IMR-90 (cell line): ENCODE measurements around the gene DNM3. TPM values are rescaled to one million over a fixed set of nuclear protein-coding genes. Genes with fewer than 3 reads are reported as not detected.

Source experiments
- ATAC-seq: fragments of 200-7000 bp; cut with Tn5 transposase; 2 replicates; pipeline ENCODE4 v1.9.1; 2020; ENCODE audit warnings: low read depth, mild to moderate bottlenecking, moderate library complexity
- BruUV-seq: library from RNA; stranded (reverse); fragments of 400-500 nt; replicated peaks from 2 replicates; lab custom pipeline; 2021; lab: Mats Ljungman, UMichigan
- CTCF ChIA-PET: fragments of 300-600 bp; formaldehyde crosslinking; extraction: SDS; loops from one replicate; lab custom pipeline; 2021; ENCODE audit warnings: antibody characterized with exemption; lab: Yijun Ruan, JAX
- POLR2A ChIA-PET: fragments of 300-600 bp; sonication (Branson Sonifier 250); formaldehyde crosslinking; loops from one replicate; lab custom pipeline; 2022; ENCODE audit warnings: antibody characterized with exemption; ENCODE audit not compliant: unreplicated experiment; lab: Charles Lee
- DNase-seq: peaks from one replicate; pipeline ENCODE4 v3.0.0; 2013
- H2AFZ ChIP-seq: replicated peaks from 2 replicates; pipeline ENCODE3; 2013; ENCODE audit warnings: low read length, mild to moderate bottlenecking; ENCODE audit not compliant: poor library complexity
- H2AK5ac ChIP-seq: 2 replicates; pipeline ENCODE4 v1.6.1; 2013; ENCODE audit warnings: low read depth, low read length, inconsistent platforms
- H2AK9ac ChIP-seq: replicated peaks from 2 replicates; pipeline ENCODE3; 2013; ENCODE audit warnings: mild to moderate bottlenecking, low read depth, low read length, moderate library complexity; ENCODE audit not compliant: poor library complexity
- H2BK120ac ChIP-seq: 2 replicates; pipeline ENCODE4 v1.6.1; 2013; ENCODE audit warnings: low read depth, low read length, inconsistent platforms
- H2BK15ac ChIP-seq: 3 replicates; pipeline ENCODE4 v1.6.1; 2013; ENCODE audit warnings: low read depth, low read length, inconsistent platforms
- H2BK20ac ChIP-seq: 2 replicates; pipeline ENCODE4 v1.6.1; 2013; ENCODE audit warnings: low read depth, mild to moderate bottlenecking, inconsistent platforms, low read length, moderate library complexity
- H2BK5ac ChIP-seq: 2 replicates; pipeline ENCODE4 v1.6.1; 2013; ENCODE audit warnings: mild to moderate bottlenecking, low read depth, low read length, inconsistent platforms; ENCODE audit not compliant: poor library complexity, severe bottlenecking
- H3K14ac ChIP-seq: replicated peaks from 2 replicates; pipeline ENCODE4 v1.6.1; 2013; ENCODE audit warnings: low read depth, low read length, inconsistent platforms
- H3K18ac ChIP-seq: 2 replicates; pipeline ENCODE4 v1.6.1; 2013; ENCODE audit warnings: low read depth, low read length, control low read depth
- H3K23ac ChIP-seq: 2 replicates; pipeline ENCODE4 v1.6.1; 2013; ENCODE audit warnings: low read depth, low read length, inconsistent platforms
- H3K27ac ChIP-seq: 2 replicates; pipeline ENCODE4 v1.5.1; 2013; ENCODE audit warnings: mild to moderate bottlenecking, control low read depth, low read length; ENCODE audit not compliant: insufficient read depth
- H3K27me3 ChIP-seq: 2 replicates; pipeline ENCODE4 v1.6.1; 2013; ENCODE audit warnings: low read length; ENCODE audit not compliant: control insufficient read depth, insufficient read depth
- H3K36me3 ChIP-seq: 2 replicates; pipeline ENCODE4 v1.6.1; 2013; ENCODE audit warnings: low read length, mixed read lengths; ENCODE audit not compliant: control insufficient read depth, insufficient read depth
- H3K4ac ChIP-seq: 2 replicates; pipeline ENCODE4 v1.6.1; 2013; ENCODE audit warnings: low read depth, low read length, inconsistent platforms
- H3K4me1 ChIP-seq: 2 replicates; pipeline ENCODE4 v1.6.1; 2013; ENCODE audit warnings: low read length, mixed read lengths; ENCODE audit not compliant: control insufficient read depth, insufficient read depth
- H3K4me2 ChIP-seq: 2 replicates; pipeline ENCODE4 v1.6.1; 2013; ENCODE audit warnings: low read depth, mild to moderate bottlenecking, control low read depth, low read length, moderate library complexity
- H3K4me3 ChIP-seq: 2 replicates; pipeline ENCODE4 v1.5.1; 2013; ENCODE audit warnings: low read depth, mild to moderate bottlenecking, control low read depth, low read length, moderate library complexity; ENCODE audit not compliant: insufficient read depth
- H3K56ac ChIP-seq: 2 replicates; pipeline ENCODE4 v1.6.1; 2013; ENCODE audit warnings: low read length, inconsistent platforms; ENCODE audit not compliant: insufficient read depth; ENCODE audit errors: extremely low read depth
- H3K79me1 ChIP-seq, 2 experiments: 2 replicates each; pipeline ENCODE4 v1.6.1; 2013; ENCODE audit warnings: low read length in 2 of 2, inconsistent platforms in 1 of 2, low read depth in 1 of 2
- H3K9ac ChIP-seq: 2 replicates; pipeline ENCODE4 v1.6.1; 2013; ENCODE audit warnings: low read depth, low read length, control low read depth
- H3K9me1 ChIP-seq: 2 replicates; pipeline ENCODE4 v1.6.1; 2013; ENCODE audit warnings: low read length, inconsistent platforms; ENCODE audit not compliant: insufficient read depth
- H3K9me3 ChIP-seq: 2 replicates; pipeline ENCODE4 v1.6.1; 2013; ENCODE audit warnings: low read length; ENCODE audit not compliant: control insufficient read depth, insufficient read depth
- H4K20me1 ChIP-seq: 2 replicates; pipeline ENCODE4 v1.6.1; 2013; ENCODE audit warnings: low read length, inconsistent platforms; ENCODE audit not compliant: insufficient read depth
- H4K5ac ChIP-seq: 2 replicates; pipeline ENCODE4 v1.6.1; 2013; ENCODE audit warnings: mild to moderate bottlenecking, low read depth, low read length, control low read depth
- H4K8ac ChIP-seq, 2 experiments: 2 replicates each; pipeline ENCODE4 v1.6.1; 2013; ENCODE audit warnings: low read depth in 2 of 2, low read length in 2 of 2, control low read depth in 1 of 2, inconsistent platforms in 1 of 2
- H4K91ac ChIP-seq: 2 replicates; pipeline ENCODE4 v1.6.1; 2013; ENCODE audit warnings: low read depth, low read length, inconsistent platforms; ENCODE audit not compliant: insufficient read depth
- CHD1 ChIP-seq: IDR thresholded peaks from 2 replicates; pipeline ENCODE4 v1.6.1; 2012; ENCODE audit warnings: low read depth, low read length, improper control_type of control experiment
- FOS ChIP-seq: fragments of 150-350 bp; IDR thresholded peaks from 2 replicates; pipeline ENCODE4 v1.6.1; 2016; ENCODE audit warnings: low read depth, low read length
- MXI1 ChIP-seq: IDR thresholded peaks from 2 replicates; pipeline ENCODE4 v1.6.1; 2012; ENCODE audit warnings: low read depth, mild to moderate bottlenecking, low read length, moderate library complexity, borderline replicate concordance
- POLR2A ChIP-seq: IDR thresholded peaks from 2 replicates; pipeline ENCODE4 v1.6.1; 2012; ENCODE audit warnings: mild to moderate bottlenecking, low read depth, low read length
- WGBS, 2 experiments: methylation state at CpG; one replicate each; pipeline versions ENCODE4 v1.1.5 to v1.1.7; 2013; ENCODE audit warnings: missing lambda C conversion rate in 2 of 2; ENCODE audit not compliant: insufficient read length in 1 of 2; ENCODE audit errors: extremely low coverage in 2 of 2; 5-methylcytosine and 5-hydroxymethylcytosine counted together
- dilution Hi-C: fragments of 300-500 bp; cut with HindIII; formaldehyde crosslinking; loops from one replicate; pipeline ENCODE4 v1.14.3; 2018; ENCODE audit warnings: low sequenced_read_pairs; ENCODE audit not compliant: unreplicated experiment
- in situ Hi-C: fragments of 300-500 bp; cut with MboI; formaldehyde crosslinking; loops from 3 replicates; pipeline ENCODE4 v1.14.3; 2019; ENCODE audit warnings: low sequenced_read_pairs, inconsistent platforms, mixed read lengths
- intact Hi-C: fragments of 100-400 bp; cut with micrococcal nuclease; formaldehyde crosslinking; loops from 2 replicates; pipeline ENCODE4 v1.10.0; 2022
- polyA plus RNA-seq, 3 experiments: library from polyadenylated mRNA; depleted of rRNA; stranded (reverse); fragments of >200 nt; gene quantifications; 2 replicates each; pipeline ENCODE4 v1.2.3, GENCODE V29; 2012; ENCODE audit warnings: low replicate concordance in 1 of 3
- total RNA-seq: library from RNA; depleted of rRNA; stranded (reverse); fragments of >200 nt; gene quantifications from 2 replicates; pipeline ENCODE4 v1.2.3, GENCODE V29; 2012

DNM3 gene
- total and polyA plus RNA-seq, 2 of the 4 experiments (the other 2 are of a cell fraction): 0.36 TPM

DNA sequence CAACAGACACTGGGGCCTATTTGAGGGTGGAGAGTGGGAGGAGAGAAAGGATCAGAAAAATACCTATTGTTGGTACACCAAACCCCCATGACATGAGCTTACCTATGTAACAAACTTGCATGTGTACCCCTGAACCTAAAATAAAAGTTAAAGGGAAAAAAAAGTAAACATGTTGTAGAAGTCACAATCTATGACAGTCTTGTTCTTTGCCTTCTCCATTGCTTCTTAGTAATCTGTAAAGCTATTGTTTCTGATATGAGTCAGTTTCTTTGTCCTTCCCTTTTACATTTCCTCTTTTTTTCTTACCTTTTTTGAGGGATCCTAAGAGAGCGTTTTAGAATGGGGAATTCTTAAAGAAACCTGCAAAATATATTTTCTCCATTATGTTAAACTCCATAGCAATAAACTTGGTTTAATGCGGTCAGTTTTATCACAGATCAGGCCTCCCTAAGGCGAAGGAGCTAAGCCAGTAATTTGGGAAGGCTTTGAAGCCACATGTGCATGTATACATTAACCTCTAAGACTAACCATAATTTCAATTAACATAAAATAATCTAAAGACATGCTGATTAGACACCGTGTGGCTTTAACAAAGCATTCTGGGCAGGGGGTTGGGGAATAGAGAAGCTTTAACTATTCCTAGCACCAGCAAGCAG, 501.4 kb downstream of the DNM3 start (continued):
- no peak for TF ChIP-seq CHD1

- H3K56ac ChIP-seq: peak overlapping the region; percentile 42; the same call in 1 of the 2 replicates
- intact Hi-C loops: loop anchor here (1.0 to 2.0 kb wide), 2 partner anchors 21 to 199 kb away; no protein-coding TSS in a partner anchor
- no peak overlapping the region for H2AFZ ChIP-seq
- peak overlapping the region; percentile 24 for H4K5ac ChIP-seq
- 0 to 100% methylated on average over 1 to 2 of the region's 11 CpGs for WGBS, 2 experiments
- H4K91ac ChIP-seq: peak overlapping the region; percentile 15; the same call in 1 of the 2 replicates
- peak overlapping the region; percentile 34; the same call in 1 of the 2 replicates for H3K9ac ChIP-seq
- no peaks in the 10 kb centered on the region for H3K9me1 ChIP-seq
- H3K4me3 ChIP-seq: peak overlapping the region; percentile 31; the same call in 1 of the 2 replicates
- no peak overlapping the region for H2AK9ac ChIP-seq
- H3K4me1 ChIP-seq: peaks cover 9% of the 10 kb centered on the region
- H4K8ac ChIP-seq: peak overlapping the region; percentile 23 to 50; a peak in 3 of 4 replicates
- no peak for TF ChIP-seq MXI1
- TF ChIP-seq POLR2A: peak; percentile 37; the same call in 1 of the 2 replicates
- TF ChIP-seq FOS: peak; percentile 40; the same call in 1 of the 2 replicates
- H3K23ac ChIP-seq: peak overlapping the region; percentile 18; the same call in 1 of the 2 replicates
- peak; percentile 91 for DNase-seq
- H2BK15ac ChIP-seq: 0 out of 3 replicates have a peak overlapping the region, but pooled peaks have one; percentile 30
- H3K27ac ChIP-seq: peak overlapping the region; percentile 56; the same call in 1 of the 2 replicates
- in situ Hi-C loops: no loop called here
- H3K36me3 ChIP-seq: no peaks in the 10 kb centered on the region
- no peaks in the 10 kb centered on the region for H3K27me3 ChIP-seq
- POLR2A ChIA-PET: interaction anchor here (0.6 to 0.9 kb wide), 2 partner anchors 15 to 160 kb away, joined by 3 to 5 read pairs; no protein-coding TSS in a partner anchor
- no peaks in the 10 kb centered on the region for H4K20me1 ChIP-seq
- H3K79me1 ChIP-seq: no peaks in the 10 kb centered on the region
- peak overlapping the region; percentile 34; the same call in 1 of the 2 replicates for H3K14ac ChIP-seq
- no peaks in the 10 kb centered on the region; the same call in 1 of the 2 replicates for H3K9me3 ChIP-seq
- CTCF ChIA-PET: interaction anchor here (1.0 to 1.3 kb wide), 2 partner anchors 16 to 277 kb away, joined by 3 read pairs; no protein-coding TSS in a partner anchor
- peak overlapping the region; percentile 87 for H3K18ac ChIP-seq
- ATAC-seq: peak; percentile 88
- no TSS peak for BruUV-seq
- H2AK5ac ChIP-seq: no peak overlapping the region
- H2BK5ac ChIP-seq: peak overlapping the region; percentile 93
- peak overlapping the region; percentile 65; the same call in 1 of the 2 replicates for H3K4ac ChIP-seq
- H3K4me2 ChIP-seq: peak overlapping the region; percentile 58
- peak overlapping the region; percentile 63 for H2BK120ac ChIP-seq
- dilution Hi-C loops: no loop called here
- H2BK20ac ChIP-seq: peak overlapping the region; percentile 78; the same call in 1 of the 2 replicates
These were observed 502.2 kb downstream of the DNM3 start for GRCh38 chr1:172343240-172344160.
